GM18907 (cell line): ENCODE data around the gene CALCOCO1.
"Not testable (repeated sequence)": the region's sequence is repeated elsewhere in the genome, so short reads cannot be mapped to it uniquely, and the experiment has no call there.

Experiments used
- ATAC-seq: cut with Tn5 transposase; IDR thresholded peaks from one replicate; pipeline ENCODE4 v1.9.1; 2021; ENCODE audit warnings: mild to moderate bottlenecking, moderate library complexity; ENCODE audit not compliant: unreplicated experiment

Gene CALCOCO1

GRCh38 chr12:53727310-53728041 is at the start of gene CALCOCO1:
Gene CALCOCO1 (minus strand): TSS chr12:53727452. CDS start chr12:53725242, 2,210 bp downstream.
- ATAC-seq: peak; percentile 99

- no peak for ATAC-seq
Observed at GRCh38 chr12:53776872-53777271, 49.6 kb upstream of the CALCOCO1 start.

- no peak for ATAC-seq
Observed at GRCh38 chr12:53775478-53776145, 48.4 kb upstream of the CALCOCO1 start.

GRCh38 chr12:53770281-53770680 is 43.0 kb upstream of the CALCOCO1 start:
- no peak for ATAC-seq

- no peak for ATAC-seq
Observed at GRCh38 chr12:53768976-53769375, 41.7 kb upstream of the CALCOCO1 start.

- ATAC-seq: no peak
Observed at GRCh38 chr12:53766881-53767280, 39.6 kb upstream of the CALCOCO1 start.

- no peak for ATAC-seq
Observed at GRCh38 chr12:53765891-53766290, 38.6 kb upstream of the CALCOCO1 start.

- no peak for ATAC-seq
Observed at GRCh38 chr12:53764615-53765014, 37.4 kb upstream of the CALCOCO1 start.

GRCh38 chr12:53762793-53763192 is 35.5 kb upstream of the CALCOCO1 start:
- ATAC-seq: not testable (repeated sequence)

- ATAC-seq: no peak
Observed at GRCh38 chr12:53761306-53761705, 34.1 kb upstream of the CALCOCO1 start.

- no peak for ATAC-seq
Observed at GRCh38 chr12:53759261-53759660, 32.0 kb upstream of the CALCOCO1 start.

GRCh38 chr12:53758730-53759103 is 31.5 kb upstream of the CALCOCO1 start:
- ATAC-seq: no peak

GRCh38 chr12:53758081-53758729 is 31.0 kb upstream of the CALCOCO1 start:
- ATAC-seq: no peak

GRCh38 chr12:53757101-53757770 is 30.0 kb upstream of the CALCOCO1 start:
- peak; percentile 63 for ATAC-seq

- peak; percentile 1 for ATAC-seq
Observed at GRCh38 chr12:53756300-53757100, 29.2 kb upstream of the CALCOCO1 start.

- ATAC-seq: no peak
Observed at GRCh38 chr12:53755893-53756292, 28.6 kb upstream of the CALCOCO1 start.

GRCh38 chr12:53755451-53755891 is 28.2 kb upstream of the CALCOCO1 start:
- ATAC-seq: no peak

GRCh38 chr12:53754633-53755264 is 27.5 kb upstream of the CALCOCO1 start:
- no peak for ATAC-seq

GRCh38 chr12:53754188-53754585 is 26.9 kb upstream of the CALCOCO1 start:
- no peak for ATAC-seq

GRCh38 chr12:53752621-53753020 is 25.4 kb upstream of the CALCOCO1 start:
- ATAC-seq: no peak
